WTC11 (cell line): Measurements from ENCODE around the gene BCAM.

ENCODE experiments used
- CREB1 ChIP-seq: sonication (generic); formaldehyde crosslinking; IDR thresholded peaks from 2 replicates; pipeline ENCODE4 v1.8.0; 2023; ENCODE audit warnings: mild to moderate bottlenecking, missing genetic modification reagents
- FOXK1 ChIP-seq: sonication (generic); formaldehyde crosslinking; IDR thresholded peaks from 2 replicates; pipeline ENCODE4 v1.8.0; 2022; ENCODE audit warnings: mild to moderate bottlenecking, moderate library complexity, missing genetic modification reagents
- FOXP1 ChIP-seq: sonication (generic); formaldehyde crosslinking; IDR thresholded peaks from 2 replicates; pipeline ENCODE4 v1.8.0; 2022; ENCODE audit warnings: missing genetic modification reagents, mild to moderate bottlenecking, moderate library complexity, borderline replicate concordance
- NFE2L1 ChIP-seq: sonication (generic); formaldehyde crosslinking; IDR thresholded peaks from 2 replicates; pipeline ENCODE4 v1.8.1; 2023; ENCODE audit warnings: missing genetic modification reagents
- NFYB ChIP-seq: sonication (generic); formaldehyde crosslinking; conservative IDR thresholded peaks from 2 replicates; pipeline ENCODE4 v1.8.0; 2022; ENCODE audit warnings: low read depth, missing genetic modification reagents
- PREB ChIP-seq: sonication (generic); formaldehyde crosslinking; IDR thresholded peaks from 2 replicates; pipeline ENCODE4 v1.8.1; 2022; ENCODE audit warnings: mild to moderate bottlenecking, missing genetic modification reagents, moderate library complexity, borderline replicate concordance
- TEAD1 ChIP-seq: sonication (generic); formaldehyde crosslinking; IDR thresholded peaks from 2 replicates; pipeline ENCODE4 v1.8.0; 2022; ENCODE audit warnings: mild to moderate bottlenecking, missing genetic modification reagents
- USF2 ChIP-seq: sonication (generic); formaldehyde crosslinking; IDR thresholded peaks from 2 replicates; pipeline ENCODE4 v1.8.1; 2023; ENCODE audit warnings: mild to moderate bottlenecking, missing genetic modification reagents, moderate library complexity
- ZNF121 ChIP-seq: sonication (generic); formaldehyde crosslinking; IDR thresholded peaks from 2 replicates; pipeline ENCODE4 v1.8.0; 2023; ENCODE audit warnings: missing genetic modification reagents

- no peak for TF ChIP-seq PREB (CRISPR knock-in tag)
- no peak for TF ChIP-seq FOXP1 (CRISPR knock-in tag)
- no peak for TF ChIP-seq TEAD1 (CRISPR knock-in tag)
- no peak for TF ChIP-seq CREB1 (CRISPR knock-in tag)
- no peak for TF ChIP-seq FOXK1
- TF ChIP-seq ZNF121 (CRISPR knock-in tag): no peak
- no peak for TF ChIP-seq NFE2L1
- no peak for TF ChIP-seq USF2 (CRISPR knock-in tag)
- TF ChIP-seq NFYB: no peak
These were observed 13.4 kb upstream of the BCAM start for GRCh38 chr19:44795398-44795987.
